ENCODE data around the gene PARP1.
"Not testable (repeated sequence)": the region's sequence is repeated elsewhere in the genome, so short reads cannot be mapped to it uniquely, and the experiment has no call there.

The PARP1 gene

GRCh38 chr1:226351709-226352108, 56.2 kb downstream of the PARP1 start:
- no peak overlapping the region for H3K4me3 ChIP-seq (ENCODE audit: control insufficient read depth, low read depth, low read length)
- TF ChIP-seq CTCF (IDR thresholded peaks at IDR 0.05; ENCODE audit: control insufficient read depth, insufficient read depth, low read depth, low read length, missing control alignments), result no peak
- DNase-seq (ENCODE audit: low read depth), result no peak

- H3K4me3 ChIP-seq (ENCODE audit: control insufficient read depth, low read depth, low read length), result no peak overlapping the region
- no peak for TF ChIP-seq CTCF (IDR thresholded peaks at IDR 0.05; ENCODE audit: control insufficient read depth, insufficient read depth, low read depth, low read length, missing control alignments)
- DNase-seq (ENCODE audit: low read depth), result no peak
These were observed 57.4 kb downstream of the PARP1 start for GRCh38 chr1:226350519-226350865.

- no peak for DNase-seq (ENCODE audit: low read depth)
- no peak overlapping the region for H3K4me3 ChIP-seq (ENCODE audit: control insufficient read depth, low read depth, low read length)
- TF ChIP-seq CTCF (IDR thresholded peaks at IDR 0.05; ENCODE audit: control insufficient read depth, insufficient read depth, low read depth, low read length, missing control alignments), result no peak
These were observed 57.9 kb downstream of the PARP1 start for GRCh38 chr1:226349801-226350518.

GRCh38 chr1:226349081-226349480, 58.8 kb downstream of the PARP1 start:
- TF ChIP-seq CTCF (IDR thresholded peaks at IDR 0.05; ENCODE audit: control insufficient read depth, insufficient read depth, low read depth, low read length, missing control alignments), result no peak
- DNase-seq (ENCODE audit: low read depth), result no peak
- H3K4me3 ChIP-seq (ENCODE audit: control insufficient read depth, low read depth, low read length), result no peak overlapping the region

GRCh38 chr1:226344441-226345259, 63.2 kb downstream of the PARP1 start:
- no peak overlapping the region for H3K4me3 ChIP-seq (ENCODE audit: control insufficient read depth, low read depth, low read length)
- DNase-seq (ENCODE audit: low read depth), result no peak
- no peak for TF ChIP-seq CTCF (IDR thresholded peaks at IDR 0.05; ENCODE audit: control insufficient read depth, insufficient read depth, low read depth, low read length, missing control alignments)

GRCh38 chr1:226342656-226343055, 65.2 kb downstream of the PARP1 start:
- TF ChIP-seq CTCF (IDR thresholded peaks at IDR 0.05; ENCODE audit: control insufficient read depth, insufficient read depth, low read depth, low read length, missing control alignments), result no peak
- DNase-seq (ENCODE audit: low read depth), result no peak
- H3K4me3 ChIP-seq (ENCODE audit: control insufficient read depth, low read depth, low read length), result no peak overlapping the region

- not testable (repeated sequence) for H3K4me3 ChIP-seq (ENCODE audit: control insufficient read depth, low read depth, low read length)
These were observed 67.8 kb downstream of the PARP1 start for GRCh38 chr1:226340111-226340510.

More at GRCh38 chr1:226340111-226340510, 67.8 kb downstream of the PARP1 start:
- DNase-seq (ENCODE audit: low read depth), result not testable (repeated sequence)

Data from AG09309 (cell line).